Fibroblast of lung (primary cell): ENCODE data around the gene CAPN9. TPM values are rescaled to one million over a fixed set of nuclear protein-coding genes. Genes with fewer than 3 reads are reported as not detected.

Source experiments
- DNase-seq, 2 donors: peaks; one replicate each; pipeline versions ENCODE4 v3.0.0 to v3.0.0-alpha.2; 2010; ENCODE audit warnings: low read depth in 2 of 2
- H2AFZ ChIP-seq: 2 replicates; pipeline ENCODE4 v1.5.1; 2012; ENCODE audit warnings: low read length, control low read depth, inconsistent platforms
- H3K27ac ChIP-seq: 2 replicates; pipeline ENCODE4 v1.5.1; 2011; ENCODE audit warnings: low read length, control low read depth; ENCODE audit not compliant: insufficient read depth
- H3K27me3 ChIP-seq: 2 replicates; pipeline ENCODE4 v1.5.1; 2011; ENCODE audit warnings: mild to moderate bottlenecking, low read length; ENCODE audit not compliant: control insufficient read depth, insufficient read depth
- H3K36me3 ChIP-seq: 2 replicates; pipeline ENCODE4 v1.5.1; 2011; ENCODE audit warnings: low read length; ENCODE audit not compliant: control insufficient read depth, insufficient read depth
- H3K4me1 ChIP-seq: 2 replicates; pipeline ENCODE4 v1.5.1; 2011; ENCODE audit warnings: low read length; ENCODE audit not compliant: control insufficient read depth, insufficient read depth; ENCODE audit errors: extremely low read depth
- H3K4me2 ChIP-seq: 2 replicates; pipeline ENCODE4 v1.5.1; 2011; ENCODE audit warnings: low read length, control low read depth; ENCODE audit not compliant: insufficient read depth; ENCODE audit errors: extremely low read depth
- H3K4me3 ChIP-seq, 4 experiments: fragments of 200-600 bp in 1 of 4; sonication (generic) in 1 of 4; replicated peaks in 1 of 4; 2 replicates each; pipeline ENCODE4 v1.5.1; 2011 to 2016; ENCODE audit warnings: low read length in 4 of 4, low read depth in 3 of 4, mild to moderate bottlenecking in 3 of 4, control low read depth in 2 of 4, inconsistent platforms in 1 of 4, mixed read lengths in 1 of 4; ENCODE audit not compliant: insufficient read depth in 1 of 4; ENCODE audit errors: control extremely low read depth in 1 of 4
- H3K79me2 ChIP-seq: 2 replicates; pipeline ENCODE4 v1.5.1; 2012; ENCODE audit warnings: mild to moderate bottlenecking, low read length, inconsistent platforms; ENCODE audit not compliant: control insufficient read depth, insufficient read depth
- H3K9ac ChIP-seq: 2 replicates; pipeline ENCODE4 v1.5.1; 2011; ENCODE audit warnings: mild to moderate bottlenecking, low read length, control low read depth; ENCODE audit not compliant: insufficient read depth
- H3K9me3 ChIP-seq: 2 replicates; pipeline ENCODE4 v1.5.1; 2012; ENCODE audit warnings: low read depth, low read length; ENCODE audit not compliant: control insufficient read depth, insufficient read depth
- H4K20me1 ChIP-seq: 2 replicates; pipeline ENCODE4 v1.5.1; 2011; ENCODE audit warnings: low read length; ENCODE audit not compliant: control insufficient read depth, insufficient read depth; ENCODE audit errors: extremely low read depth
- CTCF ChIP-seq, 2 donors: IDR thresholded peaks in 1 of 2; conservative IDR thresholded peaks in 1 of 2; 1 replicate in 1 of 2; 2 replicates in 1 of 2; pipeline ENCODE4 v1.5.1; 2011 to 2012; ENCODE audit warnings: low read length in 2 of 2, control low read depth in 1 of 2, inconsistent platforms in 1 of 2, low read depth in 1 of 2, mild to moderate bottlenecking in 1 of 2
- EZH2 ChIP-seq: IDR thresholded peaks from 2 replicates; pipeline ENCODE4 v1.5.1; 2012; ENCODE audit warnings: low read length, control low read depth, mild to moderate bottlenecking; ENCODE audit errors: missing control alignments
- polyA plus RNA-seq, 2 donors: library from polyadenylated mRNA; depleted of rRNA in 1 of 2; stranded (reverse) in 1 of 2; unstranded in 1 of 2; fragments of >200 nt; gene quantifications; 2 replicates each; pipeline ENCODE4 v1.2.1, GENCODE V29; 2011 to 2012; ENCODE audit warnings: missing spikeins in 1 of 2
- total RNA-seq: library from RNA; depleted of rRNA; stranded (reverse); fragments of >200 nt; gene quantifications from 2 replicates; pipeline ENCODE4 v1.2.1, GENCODE V29; 2014

The CAPN9 gene
- total and polyA plus RNA-seq, 2 donors (not counting 1 experiment from before 2014, with no cell fraction given): 0.17 TPM; not detected in 1

GRCh38 chr1:230818367-230818766 lies 71.2 kb downstream of the CAPN9 start:
- no peak overlapping the region for H3K9ac ChIP-seq
- no peak overlapping the region for H3K4me2 ChIP-seq
- no peaks in the 10 kb centered on the region for H3K9me3 ChIP-seq
- H3K4me3 ChIP-seq: no peak overlapping the region
- H3K79me2 ChIP-seq: no peaks in the 10 kb centered on the region
- H3K36me3 ChIP-seq: no peaks in the 10 kb centered on the region
- no peaks in the 10 kb centered on the region for H3K27me3 ChIP-seq
- H2AFZ ChIP-seq: no peak overlapping the region
- H4K20me1 ChIP-seq: no peaks in the 10 kb centered on the region
- no peak overlapping the region for H3K27ac ChIP-seq
- DNase-seq: no peak
- peaks cover 2% of the 10 kb centered on the region for H3K4me1 ChIP-seq
- TF ChIP-seq CTCF (conservative IDR thresholded peaks at IDR 0.05 in 1 of 2, IDR thresholded peaks at IDR 0.05 in 1 of 2; ENCODE audit: low read depth in 1 of 2, low read length in 2 of 2): no peak
- no peak for TF ChIP-seq EZH2

DNA sequence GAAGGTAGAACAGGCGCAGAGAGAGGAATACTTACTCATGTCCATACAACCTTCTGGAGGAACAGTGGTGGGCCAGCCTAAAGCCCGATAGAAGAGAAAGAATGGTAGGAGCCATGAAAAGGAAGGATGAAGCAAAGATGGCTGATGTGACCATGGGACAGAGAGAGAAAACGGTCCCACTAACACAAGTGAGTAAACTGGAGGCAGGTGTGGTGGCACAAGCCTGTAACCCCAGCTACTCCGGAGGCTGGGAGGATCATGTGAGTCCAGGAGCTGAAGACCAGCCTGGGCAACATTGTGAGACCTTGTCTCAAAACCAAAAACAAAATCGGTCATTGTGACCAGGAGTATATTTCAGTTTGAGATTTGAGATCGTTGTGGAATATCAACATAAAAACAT lies 71.7 kb downstream of the CAPN9 start:
- Histone ChIP-seq H2AFZ (no peak overlapping the region), H3K27ac (no peak overlapping the region), H3K79me2 (no peaks in the 10 kb centered on the region), H3K4me1 (peaks cover 2% of the 10 kb centered on the region), H3K9ac (no peak overlapping the region), H3K4me3 (no peak overlapping the region), H3K4me2 (no peak overlapping the region), H3K36me3 (no peaks in the 10 kb centered on the region), H3K9me3 (no peaks in the 10 kb centered on the region), H3K27me3 (no peaks in the 10 kb centered on the region), H4K20me1 (no peaks in the 10 kb centered on the region)
- TF ChIP-seq EZH2: no peak
- no peak for TF ChIP-seq CTCF (conservative IDR thresholded peaks at IDR 0.05 in 1 of 2, IDR thresholded peaks at IDR 0.05 in 1 of 2; ENCODE audit: low read depth in 1 of 2, low read length in 2 of 2)
- no peak for DNase-seq

DNA sequence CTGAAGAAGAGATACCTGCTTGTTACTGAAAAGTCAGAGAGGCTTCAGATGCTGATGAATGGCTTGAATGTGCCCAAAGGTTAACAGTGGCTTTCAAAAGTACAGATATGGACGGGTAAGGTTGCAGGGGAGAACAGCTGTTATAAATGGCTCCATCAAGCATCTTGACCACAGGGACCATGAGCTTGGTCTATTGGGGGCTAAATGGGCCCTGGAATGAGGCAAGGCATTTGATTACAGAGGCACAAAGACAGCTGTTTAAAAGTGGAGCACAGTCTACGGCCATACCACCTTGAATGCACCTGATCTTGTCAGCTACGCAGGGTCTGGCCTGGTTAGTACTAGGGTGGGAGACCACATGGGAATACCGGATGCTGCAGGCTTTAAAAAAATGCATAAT lies 72.8 kb downstream of the CAPN9 start:
- DNase-seq: no peak
- Histone ChIP-seq H3K27ac (no peak overlapping the region), H3K36me3 (no peaks in the 10 kb centered on the region), H3K79me2 (no peaks in the 10 kb centered on the region), H3K4me3 (no peak overlapping the region), H3K9me3 (no peaks in the 10 kb centered on the region), H3K4me1 (peaks cover 9% of the 10 kb centered on the region), H2AFZ (no peak overlapping the region), H4K20me1 (no peaks in the 10 kb centered on the region), H3K9ac (no peak overlapping the region), H3K4me2 (no peak overlapping the region), H3K27me3 (no peaks in the 10 kb centered on the region)
- no peak for TF ChIP-seq CTCF (conservative IDR thresholded peaks at IDR 0.05 in 1 of 2, IDR thresholded peaks at IDR 0.05 in 1 of 2; ENCODE audit: low read depth in 1 of 2, low read length in 2 of 2)
- no peak for TF ChIP-seq EZH2
